ENCODE results near the gene PASD1. TPM values are rescaled to one million over a fixed set of nuclear protein-coding genes. Genes with fewer than 3 reads are reported as not detected.

Gene PASD1
- total RNA-seq, 4 donors from 2014 or later = not detected

DNA sequence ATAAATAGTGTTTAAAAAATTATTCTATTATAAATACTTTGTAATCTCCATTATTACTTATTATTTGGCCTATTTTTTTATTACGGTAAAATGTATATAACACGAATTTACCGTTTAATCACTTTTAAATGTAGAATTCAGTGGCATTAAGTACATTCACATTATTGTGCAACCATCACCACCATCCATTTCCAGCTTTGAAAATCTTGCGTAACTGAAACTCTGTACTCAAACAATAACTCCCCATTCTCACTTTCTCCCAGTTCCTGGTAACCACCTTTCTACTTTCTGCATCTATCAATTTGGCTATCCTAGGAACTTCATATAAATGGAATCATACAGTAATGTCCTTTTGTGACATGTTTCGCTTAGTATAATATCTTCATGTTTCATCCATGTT is 45.7 kb downstream of the PASD1 start:
- TF ChIP-seq, protein P1, sequence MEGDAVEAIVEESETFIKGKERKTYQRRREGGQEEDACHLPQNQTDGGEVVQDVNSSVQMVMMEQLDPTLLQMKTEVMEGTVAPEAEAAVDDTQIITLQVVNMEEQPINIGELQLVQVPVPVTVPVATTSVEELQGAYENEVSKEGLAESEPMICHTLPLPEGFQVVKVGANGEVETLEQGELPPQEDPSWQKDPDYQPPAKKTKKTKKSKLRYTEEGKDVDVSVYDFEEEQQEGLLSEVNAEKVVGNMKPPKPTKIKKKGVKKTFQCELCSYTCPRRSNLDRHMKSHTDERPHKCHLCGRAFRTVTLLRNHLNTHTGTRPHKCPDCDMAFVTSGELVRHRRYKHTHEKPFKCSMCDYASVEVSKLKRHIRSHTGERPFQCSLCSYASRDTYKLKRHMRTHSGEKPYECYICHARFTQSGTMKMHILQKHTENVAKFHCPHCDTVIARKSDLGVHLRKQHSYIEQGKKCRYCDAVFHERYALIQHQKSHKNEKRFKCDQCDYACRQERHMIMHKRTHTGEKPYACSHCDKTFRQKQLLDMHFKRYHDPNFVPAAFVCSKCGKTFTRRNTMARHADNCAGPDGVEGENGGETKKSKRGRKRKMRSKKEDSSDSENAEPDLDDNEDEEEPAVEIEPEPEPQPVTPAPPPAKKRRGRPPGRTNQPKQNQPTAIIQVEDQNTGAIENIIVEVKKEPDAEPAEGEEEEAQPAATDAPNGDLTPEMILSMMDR (IDR thresholded peaks at IDR 0.05; ENCODE audit: low read depth) = no peak

DNA sequence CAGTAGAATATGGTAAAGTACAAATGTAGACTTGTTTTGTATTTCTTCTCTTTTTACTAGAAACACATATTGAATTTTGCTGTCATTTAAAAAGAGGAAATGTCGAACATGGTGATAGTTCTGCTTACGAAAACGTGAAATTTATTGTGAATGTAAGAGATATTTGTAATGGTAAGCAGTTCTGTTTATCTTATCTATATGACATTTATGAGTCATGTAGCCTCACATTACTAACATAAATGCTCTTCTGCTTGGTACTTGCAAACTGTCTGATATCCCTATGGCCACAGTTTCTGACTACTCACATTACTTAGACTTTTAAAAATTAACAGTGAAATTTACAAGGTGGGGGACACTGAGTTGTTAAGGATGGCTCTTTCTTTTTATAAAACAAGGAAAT is 57.9 kb downstream of the PASD1 start:
- TF ChIP-seq, protein P1 (IDR thresholded peaks at IDR 0.05; ENCODE audit: low read depth) = no peak

DNA sequence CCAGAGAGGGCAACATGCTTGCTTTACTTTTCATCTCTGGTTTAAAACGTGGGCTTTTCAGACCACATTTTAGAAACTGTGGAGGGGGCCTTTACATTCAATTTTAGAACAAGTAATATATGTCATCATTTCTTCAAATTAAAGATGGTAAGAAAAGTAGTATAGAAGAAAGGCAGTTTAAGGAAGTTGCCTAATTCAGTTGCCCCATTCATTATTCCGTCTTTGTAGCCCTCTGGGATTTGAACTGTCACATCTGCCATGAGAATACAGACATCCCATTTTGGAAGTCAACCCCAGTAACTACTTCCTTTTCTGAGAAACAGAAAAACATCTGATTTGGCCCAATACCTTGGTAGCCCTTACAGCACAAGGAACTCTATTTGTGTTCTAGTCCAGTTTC is 61.2 kb downstream of the PASD1 start:
- TF ChIP-seq, protein P1 (IDR thresholded peaks at IDR 0.05; ENCODE audit: low read depth) = no peak

DNA sequence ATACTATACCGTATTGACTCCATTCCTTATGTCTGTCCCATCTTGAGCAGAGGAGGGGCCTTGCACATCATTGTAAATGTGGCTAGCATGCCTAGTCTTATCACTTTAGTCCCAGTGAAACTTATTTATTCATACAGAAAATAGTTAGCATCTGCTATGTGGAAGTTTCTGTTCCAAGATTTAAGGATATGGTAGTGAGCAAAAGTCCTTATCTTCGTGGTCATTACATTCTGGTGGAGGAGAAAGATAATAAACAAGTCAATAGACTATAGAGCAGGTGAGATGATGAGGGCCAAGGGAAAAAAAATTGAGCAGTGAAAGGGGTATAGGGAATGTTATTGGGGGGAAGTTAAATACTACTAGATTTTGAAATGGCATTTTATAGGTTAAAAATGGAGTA is 68.3 kb downstream of the PASD1 start:
- TF ChIP-seq, protein P1 (IDR thresholded peaks at IDR 0.05; ENCODE audit: low read depth) = no peak

DNA sequence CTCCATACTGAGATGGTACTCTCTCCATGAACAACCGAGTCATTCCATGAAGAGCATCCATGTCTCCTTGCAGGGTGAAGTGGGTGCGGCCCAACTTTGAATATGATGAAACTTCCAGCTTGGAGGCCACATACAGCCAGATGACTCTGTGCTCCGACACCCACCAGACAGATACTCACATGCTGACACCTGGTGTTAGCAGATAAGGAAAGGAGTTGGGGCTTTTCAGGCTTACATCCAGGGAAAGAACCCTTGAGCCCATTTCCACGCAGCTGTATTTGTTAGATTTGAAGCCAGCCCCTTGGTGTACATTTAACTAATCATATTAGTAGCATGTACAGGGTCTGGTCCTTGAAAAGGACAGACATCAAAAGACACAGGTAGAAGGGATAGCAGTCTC is 69.7 kb downstream of the PASD1 start:
- TF ChIP-seq, protein P1 (IDR thresholded peaks at IDR 0.05; ENCODE audit: low read depth) = no peak

DNA sequence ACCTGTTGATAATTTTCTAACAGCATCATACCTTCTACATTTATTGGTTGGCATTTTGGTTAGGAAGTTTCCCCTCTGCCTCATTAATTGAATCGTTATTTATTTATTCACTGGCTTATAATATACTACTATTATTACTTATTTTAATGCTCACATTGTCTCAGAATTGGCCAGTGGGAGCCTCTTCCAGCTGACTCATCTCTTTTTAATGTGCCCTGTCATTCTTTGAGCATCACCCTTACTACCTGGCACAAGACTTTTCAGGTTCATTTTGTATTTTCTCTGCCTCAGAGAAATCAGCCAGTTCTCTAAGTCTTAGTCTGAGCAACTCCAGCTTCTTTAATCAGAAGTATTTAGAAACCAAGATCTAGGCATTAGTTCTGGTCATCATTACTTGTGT is 71.5 kb downstream of the PASD1 start:
- TF ChIP-seq, protein P1 (IDR thresholded peaks at IDR 0.05; ENCODE audit: low read depth) = no peak

DNA sequence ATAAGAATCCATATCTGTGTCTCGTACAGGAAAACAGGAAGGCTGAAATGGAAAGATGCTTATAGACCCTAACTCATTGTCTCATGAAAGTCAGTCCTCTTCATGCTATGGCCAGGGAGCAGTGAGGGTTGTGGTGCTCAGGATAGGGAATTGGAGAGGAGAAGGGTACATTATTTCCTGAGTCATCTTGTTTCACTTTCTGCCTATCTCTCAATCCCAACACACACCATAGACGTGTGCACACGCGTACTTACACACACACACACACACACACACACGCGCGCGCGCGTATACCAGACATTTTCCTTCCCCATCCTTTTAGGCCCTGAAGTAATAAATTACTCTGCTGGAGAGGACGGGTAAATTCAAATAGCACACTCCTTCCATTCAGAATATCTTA is 78.1 kb downstream of the PASD1 start:
- TF ChIP-seq, protein P1 (IDR thresholded peaks at IDR 0.05; ENCODE audit: low read depth) = no peak
